SU-DHL-6 (cell line): Measurements from ENCODE around the gene ATP5F1D.
A peak's percentile ranks its signal among the peaks of the same experiment; 100 is the strongest.

Source experiments
- H2AFZ ChIP-seq: fragments of 200-600 bp; sonication (generic); 2 replicates; pipeline ENCODE4 v1.6.1; 2014; ENCODE audit warnings: low read depth, mild to moderate bottlenecking, moderate library complexity, mixed read lengths, antibody characterized with exemption, low read length; ENCODE audit not compliant: severe bottlenecking
- H3F3A ChIP-seq: fragments of 200-600 bp; shearing (Covaris generic); 2 replicates; pipeline ENCODE4 v1.6.0; 2016; ENCODE audit warnings: antibody characterized with exemption, mild to moderate bottlenecking; ENCODE audit not compliant: insufficient read depth
- H3K27ac ChIP-seq: fragments of 200-600 bp; sonication (generic); 2 replicates; pipeline ENCODE4 v1.5.1; 2016; ENCODE audit warnings: low read depth, mild to moderate bottlenecking, low read length, moderate library complexity, mixed read lengths
- H3K27me3 ChIP-seq: fragments of 200-600 bp; sonication (generic), shearing (Covaris generic); 2 replicates; pipeline ENCODE4 v1.6.0; 2014; ENCODE audit warnings: mild to moderate bottlenecking, low read length
- H3K36me3 ChIP-seq: fragments of 200-600 bp; sonication (generic); 2 replicates; pipeline ENCODE4 v1.6.1; 2014; ENCODE audit warnings: mild to moderate bottlenecking, low read length, mixed read lengths
- H3K4me2 ChIP-seq: fragments of 300-600, 200-600 bp; shearing (Covaris generic), sonication (generic); 2 replicates; pipeline ENCODE4 v1.6.0; 2014; ENCODE audit warnings: low read length, low read depth, mild to moderate bottlenecking; ENCODE audit not compliant: poor library complexity, severe bottlenecking
- H3K4me3 ChIP-seq: fragments of 200-600 bp; sonication (generic); 2 replicates; pipeline ENCODE4 v1.5.1; 2014; ENCODE audit warnings: antibody characterized with exemption, low read length, mild to moderate bottlenecking, mixed read lengths; ENCODE audit not compliant: insufficient read depth, poor library complexity, severe bottlenecking
- H3K79me2 ChIP-seq: fragments of 200-600 bp; sonication (generic); 2 replicates; pipeline ENCODE4 v1.6.1; 2014; ENCODE audit warnings: mild to moderate bottlenecking, low read length, moderate library complexity; ENCODE audit not compliant: insufficient read depth
- H3K9ac ChIP-seq: fragments of 200-600 bp; sonication (generic); 2 replicates; pipeline ENCODE4 v1.7.0; 2014; ENCODE audit warnings: mild to moderate bottlenecking, low read length
- H3K9me2 ChIP-seq: fragments of 200-600 bp; sonication (generic); replicated peaks from 2 replicates; pipeline ENCODE4 v1.6.1; 2014; ENCODE audit warnings: low read length; ENCODE audit not compliant: insufficient read depth
- H3K9me3 ChIP-seq: fragments of 200-600 bp; sonication (generic); 2 replicates; pipeline ENCODE4 v1.6.1; 2014; ENCODE audit warnings: low read length, mixed read lengths; ENCODE audit not compliant: insufficient read depth
- H4K20me1 ChIP-seq: fragments of 200-600 bp; sonication (generic); 2 replicates; pipeline ENCODE4 v1.6.1; 2014; ENCODE audit warnings: low read depth, mild to moderate bottlenecking, antibody characterized with exemption, low read length, moderate library complexity, mixed read lengths
- EZH2phosphoT487 ChIP-seq: fragments of 200-600 bp; sonication (generic), shearing (Covaris generic); conservative IDR thresholded peaks from 2 replicates; pipeline ENCODE4 v1.6.1; 2018; ENCODE audit warnings: mild to moderate bottlenecking, antibody characterized with exemption, low read length, moderate library complexity, mixed read lengths
- TF ChIP-seq, protein P1 (sequence below): fragments of 200-600 bp; sonication (generic); IDR thresholded peaks from one replicate; pipeline ENCODE4 v1.5.1; 2017; ENCODE audit warnings: antibody characterized with exemption, mild to moderate bottlenecking, low read length, moderate library complexity; ENCODE audit not compliant: insufficient read depth, poor library complexity, severe bottlenecking

ATP5F1D gene

DNA sequence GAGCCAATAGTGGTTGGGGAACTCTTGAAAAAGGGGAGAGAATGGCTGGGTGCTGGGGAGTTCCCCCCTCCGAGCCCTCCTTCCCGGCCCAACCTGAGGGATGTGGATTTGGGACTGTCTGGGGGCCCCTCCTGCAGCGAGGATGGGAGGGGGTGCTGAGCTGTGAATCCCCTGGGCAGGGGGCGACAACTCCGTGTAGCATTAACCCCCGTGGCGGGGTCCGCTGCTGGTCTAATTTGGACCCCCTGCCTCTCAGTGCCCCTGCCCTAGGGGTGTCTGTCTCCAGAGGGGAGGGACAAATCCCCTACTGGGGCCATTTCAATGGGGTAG, 16.6 kb downstream of the ATP5F1D start:
- Histone ChIP-seq H3K9me3 (no peaks in the 10 kb centered on the region), H3K27ac (peak overlapping the region; percentile 91), H3K4me3 (no peak overlapping the region), H3K79me2 (peaks cover 7% of the 10 kb centered on the region; the same call in 1 of the 2 replicates), H3K9me2 (no peaks in the 10 kb centered on the region), H4K20me1 (no peaks in the 10 kb centered on the region), H3K36me3 (no peaks in the 10 kb centered on the region), H3K4me2 (peak overlapping the region; percentile 70), H3F3A (peaks cover 45% of the 10 kb centered on the region), H3K9ac (no peak overlapping the region), H2AFZ (no peak overlapping the region), H3K27me3 (no peaks in the 10 kb centered on the region)
- no peak for TF ChIP-seq EZH2phosphoT487
- TF ChIP-seq, protein P1, sequence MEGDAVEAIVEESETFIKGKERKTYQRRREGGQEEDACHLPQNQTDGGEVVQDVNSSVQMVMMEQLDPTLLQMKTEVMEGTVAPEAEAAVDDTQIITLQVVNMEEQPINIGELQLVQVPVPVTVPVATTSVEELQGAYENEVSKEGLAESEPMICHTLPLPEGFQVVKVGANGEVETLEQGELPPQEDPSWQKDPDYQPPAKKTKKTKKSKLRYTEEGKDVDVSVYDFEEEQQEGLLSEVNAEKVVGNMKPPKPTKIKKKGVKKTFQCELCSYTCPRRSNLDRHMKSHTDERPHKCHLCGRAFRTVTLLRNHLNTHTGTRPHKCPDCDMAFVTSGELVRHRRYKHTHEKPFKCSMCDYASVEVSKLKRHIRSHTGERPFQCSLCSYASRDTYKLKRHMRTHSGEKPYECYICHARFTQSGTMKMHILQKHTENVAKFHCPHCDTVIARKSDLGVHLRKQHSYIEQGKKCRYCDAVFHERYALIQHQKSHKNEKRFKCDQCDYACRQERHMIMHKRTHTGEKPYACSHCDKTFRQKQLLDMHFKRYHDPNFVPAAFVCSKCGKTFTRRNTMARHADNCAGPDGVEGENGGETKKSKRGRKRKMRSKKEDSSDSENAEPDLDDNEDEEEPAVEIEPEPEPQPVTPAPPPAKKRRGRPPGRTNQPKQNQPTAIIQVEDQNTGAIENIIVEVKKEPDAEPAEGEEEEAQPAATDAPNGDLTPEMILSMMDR = no peak

DNA sequence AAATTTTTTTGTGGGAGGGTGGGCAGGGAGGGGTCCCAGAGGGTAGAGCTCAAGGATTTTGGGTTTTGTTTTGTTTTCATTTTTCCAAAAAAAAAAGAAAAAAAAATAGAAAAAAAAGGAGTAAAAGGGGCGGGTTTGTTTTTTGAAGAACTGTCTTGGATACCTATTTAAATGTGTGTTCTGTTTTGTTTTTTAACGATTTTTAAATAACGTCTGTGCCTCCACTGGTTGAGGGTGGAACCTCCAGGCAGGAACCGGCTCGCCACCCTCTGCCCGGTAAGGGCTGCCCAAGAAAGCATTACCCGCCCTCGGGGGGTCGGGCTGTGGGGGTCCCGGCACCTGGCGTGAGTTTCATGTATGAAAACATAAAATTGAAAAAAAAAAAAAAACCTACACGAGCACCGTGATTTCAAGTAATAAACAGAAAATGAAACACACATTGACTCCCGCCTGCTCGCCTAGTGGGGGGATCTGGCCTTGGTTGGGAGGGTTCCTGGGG, 17.2 kb downstream of the ATP5F1D start:
- no peaks in the 10 kb centered on the region for H3K36me3 ChIP-seq
- no peaks in the 10 kb centered on the region for H3K27me3 ChIP-seq
- peaks cover under 1% of the 10 kb centered on the region; the same call in 1 of the 2 replicates for H3K79me2 ChIP-seq
- peak overlapping the region; percentile 91 for H3K27ac ChIP-seq
- no peaks in the 10 kb centered on the region for H3K9me3 ChIP-seq
- peak overlapping the region; percentile 8 for H2AFZ ChIP-seq
- peak overlapping the region; percentile 56 for H3K9ac ChIP-seq
- no peaks in the 10 kb centered on the region for H3K9me2 ChIP-seq
- H4K20me1 ChIP-seq = no peaks in the 10 kb centered on the region
- peak overlapping the region; percentile 70 for H3K4me2 ChIP-seq
- H3K4me3 ChIP-seq = peak overlapping the region; percentile 32
- peaks cover 49% of the 10 kb centered on the region for H3F3A ChIP-seq
- TF ChIP-seq, protein P1 = no peak
- no peak for TF ChIP-seq EZH2phosphoT487

DNA sequence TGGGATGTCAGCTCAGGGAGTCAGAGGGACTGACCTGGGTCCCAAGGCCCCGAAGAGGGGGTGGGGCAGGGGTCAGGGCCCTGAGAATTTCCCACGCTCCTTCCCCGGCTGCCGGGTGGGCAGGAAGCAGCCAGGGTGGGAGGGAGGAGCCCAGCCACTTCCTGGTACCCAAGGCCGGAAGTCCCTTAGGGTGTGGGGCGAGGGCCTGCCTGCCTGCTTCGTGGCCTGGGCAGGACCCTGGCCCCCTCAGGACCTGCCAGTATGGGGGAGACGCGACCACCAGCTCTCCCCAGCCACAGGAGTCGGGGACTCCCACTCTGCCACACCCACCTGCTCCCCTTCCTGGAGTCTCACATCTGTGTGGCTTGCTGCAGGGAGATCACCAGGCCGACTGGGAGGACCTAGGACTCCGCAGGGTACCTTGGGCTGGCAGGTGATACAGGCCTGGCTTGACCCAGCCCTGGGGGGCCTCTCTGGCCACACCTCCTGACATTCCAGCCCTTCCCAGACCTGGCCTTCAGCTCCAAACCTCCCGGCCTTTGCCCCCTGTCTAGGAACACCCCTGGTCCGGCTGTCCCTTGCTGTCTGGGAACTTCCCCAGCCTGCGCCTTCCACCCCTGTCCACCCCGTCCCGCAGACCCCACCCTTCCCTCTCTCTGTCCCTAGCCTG, 17.8 kb downstream of the ATP5F1D start:
- no peaks in the 10 kb centered on the region for H3K27me3 ChIP-seq
- H2AFZ ChIP-seq = peak overlapping the region; percentile 8
- no peaks in the 10 kb centered on the region for H3K36me3 ChIP-seq
- TF ChIP-seq, protein P1 = no peak
- no peak for TF ChIP-seq EZH2phosphoT487
- H3K4me3 ChIP-seq = peak overlapping the region; percentile 32
- no peaks in the 10 kb centered on the region for H4K20me1 ChIP-seq
- H3K9me3 ChIP-seq = no peaks in the 10 kb centered on the region
- H3K9me2 ChIP-seq = no peaks in the 10 kb centered on the region
- H3K27ac ChIP-seq = peak overlapping the region; percentile 91
- peak overlapping the region; percentile 56 for H3K9ac ChIP-seq
- no peaks in the 10 kb centered on the region for H3K79me2 ChIP-seq
- peaks cover 55% of the 10 kb centered on the region for H3F3A ChIP-seq
- H3K4me2 ChIP-seq = peak overlapping the region; percentile 70
